ENCODE data around the gene PTX4.

PTX4 gene

DNA sequence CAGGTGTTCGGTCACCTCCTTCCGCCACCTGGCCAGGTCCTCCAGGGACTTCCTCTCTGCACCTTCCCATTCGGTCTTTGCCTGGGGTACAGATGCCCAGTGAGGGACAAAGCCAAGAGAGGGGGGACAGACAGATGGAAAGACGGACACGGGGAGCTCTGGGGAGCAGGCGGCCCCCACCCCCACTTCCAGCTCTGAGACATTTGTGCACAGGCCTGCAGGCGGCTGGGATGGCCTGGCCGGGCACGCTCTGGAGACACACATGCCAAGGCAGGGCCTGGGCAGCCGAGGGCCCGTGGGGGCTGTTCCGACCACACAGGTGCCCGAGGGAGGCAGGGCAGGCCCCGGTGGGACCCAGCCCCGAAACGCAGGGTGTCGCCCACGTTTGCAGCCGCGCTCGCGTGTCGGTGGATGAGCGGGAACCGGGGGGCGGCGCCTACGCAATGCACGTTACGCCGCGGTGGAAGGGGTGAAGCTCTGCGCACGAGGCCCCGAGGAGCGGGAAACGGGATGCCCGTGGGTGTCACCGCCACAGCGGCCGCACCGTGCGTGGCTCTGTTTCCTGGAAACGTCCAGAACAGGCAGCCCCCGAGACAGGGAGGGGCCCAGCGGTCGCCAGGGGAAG, 51.9 kb downstream of the PTX4 start:
- no peak overlapping the region for H3K9ac ChIP-seq (ENCODE audit: low read length)
- no peaks in the 10 kb centered on the region for H3K27me3 ChIP-seq (ENCODE audit: control insufficient read depth, insufficient read depth, low read length)
- H3K4me3 ChIP-seq (ENCODE audit: low read length): no peak overlapping the region
- no peak overlapping the region for H3K27ac ChIP-seq (ENCODE audit: low read depth, low read length)
- no peaks in the 10 kb centered on the region for H3K4me1 ChIP-seq (ENCODE audit: control insufficient read depth, insufficient read depth, low read length)
- no peaks in the 10 kb centered on the region for H3K36me3 ChIP-seq (ENCODE audit: control insufficient read depth, insufficient read depth, low read length)

- no peak overlapping the region for H3K4me3 ChIP-seq (ENCODE audit: low read length)
- H3K27me3 ChIP-seq (ENCODE audit: control insufficient read depth, insufficient read depth, low read length): no peaks in the 10 kb centered on the region
- H3K4me1 ChIP-seq (ENCODE audit: control insufficient read depth, insufficient read depth, low read length): no peaks in the 10 kb centered on the region
- H3K36me3 ChIP-seq (ENCODE audit: control insufficient read depth, insufficient read depth, low read length): no peaks in the 10 kb centered on the region
- no peak overlapping the region for H3K9ac ChIP-seq (ENCODE audit: low read length)
- H3K27ac ChIP-seq (ENCODE audit: low read depth, low read length): no peak overlapping the region
Measured at GRCh38 chr16:1435921-1436697, 52.6 kb downstream of the PTX4 start.
